ENCODE data around the gene ZNF277.

DNA sequence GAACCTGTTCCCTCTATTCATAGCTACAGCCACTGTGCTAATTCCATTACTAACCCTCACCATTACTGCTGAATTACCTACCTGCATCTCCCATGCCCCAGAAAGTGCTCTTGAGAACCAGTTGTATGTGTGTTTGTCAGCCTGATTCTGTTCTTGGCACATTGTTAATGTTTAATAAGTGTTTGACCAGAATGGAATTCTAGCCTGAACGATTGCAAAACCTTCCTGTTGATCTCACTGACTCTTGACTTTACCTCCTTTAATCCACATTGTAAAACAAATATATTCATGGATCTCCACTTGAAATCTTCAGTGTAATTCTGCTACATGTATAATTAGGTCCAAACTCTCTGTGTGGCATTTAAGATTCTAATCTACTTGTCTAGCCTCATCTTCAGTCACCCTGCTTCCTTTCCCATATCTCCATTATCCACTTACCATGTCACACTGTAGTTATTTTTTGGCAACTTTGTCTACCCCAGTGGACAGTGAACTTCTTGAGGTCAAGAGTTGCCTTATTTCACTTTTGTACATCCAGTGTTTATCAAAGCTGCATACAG, 4.9 kb downstream of the ZNF277 start:
- TF ChIP-seq NFYB (IDR thresholded peaks at IDR 0.05; ENCODE audit: insufficient read depth, low read depth, low read length): no peak
- no peak for TF ChIP-seq TCF12 (IDR thresholded peaks at IDR 0.05; ENCODE audit: low read depth, low read length)
- TF ChIP-seq, protein P1, sequence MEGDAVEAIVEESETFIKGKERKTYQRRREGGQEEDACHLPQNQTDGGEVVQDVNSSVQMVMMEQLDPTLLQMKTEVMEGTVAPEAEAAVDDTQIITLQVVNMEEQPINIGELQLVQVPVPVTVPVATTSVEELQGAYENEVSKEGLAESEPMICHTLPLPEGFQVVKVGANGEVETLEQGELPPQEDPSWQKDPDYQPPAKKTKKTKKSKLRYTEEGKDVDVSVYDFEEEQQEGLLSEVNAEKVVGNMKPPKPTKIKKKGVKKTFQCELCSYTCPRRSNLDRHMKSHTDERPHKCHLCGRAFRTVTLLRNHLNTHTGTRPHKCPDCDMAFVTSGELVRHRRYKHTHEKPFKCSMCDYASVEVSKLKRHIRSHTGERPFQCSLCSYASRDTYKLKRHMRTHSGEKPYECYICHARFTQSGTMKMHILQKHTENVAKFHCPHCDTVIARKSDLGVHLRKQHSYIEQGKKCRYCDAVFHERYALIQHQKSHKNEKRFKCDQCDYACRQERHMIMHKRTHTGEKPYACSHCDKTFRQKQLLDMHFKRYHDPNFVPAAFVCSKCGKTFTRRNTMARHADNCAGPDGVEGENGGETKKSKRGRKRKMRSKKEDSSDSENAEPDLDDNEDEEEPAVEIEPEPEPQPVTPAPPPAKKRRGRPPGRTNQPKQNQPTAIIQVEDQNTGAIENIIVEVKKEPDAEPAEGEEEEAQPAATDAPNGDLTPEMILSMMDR (IDR thresholded peaks at IDR 0.05 in 2 of 3, conservative IDR thresholded peaks at IDR 0.05 in 1 of 3; ENCODE audit: control insufficient read depth in 2 of 3, extremely low read depth in 1 of 3, insufficient read depth in 1 of 3, low read depth in 3 of 3, low read length in 3 of 3): no peak
- no peak for TF ChIP-seq NBN (IDR thresholded peaks at IDR 0.05)
- TF ChIP-seq NFIC (IDR thresholded peaks at IDR 0.05; ENCODE audit: low read depth, low read length): no peak
- TF ChIP-seq, protein P2, sequence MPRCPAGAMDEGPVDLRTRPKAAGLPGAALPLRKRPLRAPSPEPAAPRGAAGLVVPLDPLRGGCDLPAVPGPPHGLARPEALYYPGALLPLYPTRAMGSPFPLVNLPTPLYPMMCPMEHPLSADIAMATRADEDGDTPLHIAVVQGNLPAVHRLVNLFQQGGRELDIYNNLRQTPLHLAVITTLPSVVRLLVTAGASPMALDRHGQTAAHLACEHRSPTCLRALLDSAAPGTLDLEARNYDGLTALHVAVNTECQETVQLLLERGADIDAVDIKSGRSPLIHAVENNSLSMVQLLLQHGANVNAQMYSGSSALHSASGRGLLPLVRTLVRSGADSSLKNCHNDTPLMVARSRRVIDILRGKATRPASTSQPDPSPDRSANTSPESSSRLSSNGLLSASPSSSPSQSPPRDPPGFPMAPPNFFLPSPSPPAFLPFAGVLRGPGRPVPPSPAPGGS (IDR thresholded peaks at IDR 0.05; ENCODE audit: borderline replicate concordance, insufficient read depth, low read depth, low read length, poor library complexity, severe bottlenecking): no peak
- no peak for TF ChIP-seq CEBPB (IDR thresholded peaks at IDR 0.05; ENCODE audit: borderline replicate concordance in 1 of 2, low read depth in 2 of 2, low read length in 2 of 2)
- no peak for TF ChIP-seq EZH2 (IDR thresholded peaks at IDR 0.05; ENCODE audit: borderline replicate concordance, control insufficient read depth, low read depth, low read length)
- TF ChIP-seq SMARCA5 (IDR thresholded peaks at IDR 0.05): no peak
- TF ChIP-seq CREB1 (IDR thresholded peaks at IDR 0.05; ENCODE audit: low read depth): no peak
- no peak for TF ChIP-seq RAD21 (IDR thresholded peaks at IDR 0.05; ENCODE audit: insufficient read depth, low read depth, low read length)
- TF ChIP-seq ZZZ3 (IDR thresholded peaks at IDR 0.05; ENCODE audit: control insufficient read depth, insufficient read length, low read depth): no peak
- TF ChIP-seq NR2C1 (IDR thresholded peaks at IDR 0.05): no peak
